ENCODE results near the gene CHP2.
"Not testable (repeated sequence)": the region's sequence is repeated elsewhere in the genome, so short reads cannot be mapped to it uniquely, and the experiment has no call there.

CHP2 gene

DNA sequence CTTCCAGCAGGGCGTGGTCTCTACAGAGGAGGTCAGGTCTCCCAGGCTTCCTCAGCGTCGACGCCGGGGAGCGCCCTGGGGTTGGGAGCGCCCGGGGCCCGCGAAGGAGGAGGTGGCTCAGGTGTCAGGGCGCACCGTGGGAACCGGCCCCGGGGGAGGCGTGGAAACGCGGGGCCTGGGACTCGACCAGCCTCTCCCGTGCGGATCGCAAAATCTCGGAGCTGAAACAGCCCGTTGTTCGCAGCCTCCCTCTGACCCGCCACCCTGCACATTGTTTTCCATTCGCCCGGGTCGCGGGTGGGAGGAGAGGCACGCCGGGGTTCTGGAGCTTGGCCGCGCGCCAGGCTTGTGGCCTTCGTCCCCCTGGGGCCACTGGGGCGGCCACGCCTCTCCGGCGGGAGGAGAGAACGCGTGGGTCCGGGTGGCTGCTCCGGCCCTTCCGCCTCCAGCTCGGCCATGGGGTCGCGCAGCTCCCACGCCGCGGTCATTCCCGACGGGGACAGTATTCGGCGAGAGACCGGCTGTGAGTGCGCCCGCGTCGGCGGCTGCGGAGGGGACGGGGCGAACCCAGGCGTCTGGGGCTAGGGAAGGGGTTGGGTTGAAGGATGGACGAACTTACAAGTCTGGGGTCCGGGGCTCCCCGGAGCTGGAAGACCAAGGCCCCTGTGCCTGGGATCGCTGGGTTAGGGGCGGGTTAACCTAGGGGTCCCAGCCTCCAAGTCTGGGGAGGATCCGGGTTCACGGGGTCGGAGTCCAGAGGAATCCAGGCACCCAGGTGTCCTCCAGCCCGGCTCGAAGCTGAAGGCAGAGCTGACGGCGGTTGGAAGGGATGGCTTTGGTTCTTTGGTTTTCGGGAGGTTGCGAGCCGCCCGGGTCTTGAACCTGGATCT is at the start of gene CHP2:
TSS of gene CHP2 (plus strand) at position 433 of the 890 bp plus-strand sequence. CDS start at position 457, 24 bp downstream.
- in situ Hi-C loops (cut with MboI; ENCODE audit: low sequenced_read_pairs): no loop called here

DNA sequence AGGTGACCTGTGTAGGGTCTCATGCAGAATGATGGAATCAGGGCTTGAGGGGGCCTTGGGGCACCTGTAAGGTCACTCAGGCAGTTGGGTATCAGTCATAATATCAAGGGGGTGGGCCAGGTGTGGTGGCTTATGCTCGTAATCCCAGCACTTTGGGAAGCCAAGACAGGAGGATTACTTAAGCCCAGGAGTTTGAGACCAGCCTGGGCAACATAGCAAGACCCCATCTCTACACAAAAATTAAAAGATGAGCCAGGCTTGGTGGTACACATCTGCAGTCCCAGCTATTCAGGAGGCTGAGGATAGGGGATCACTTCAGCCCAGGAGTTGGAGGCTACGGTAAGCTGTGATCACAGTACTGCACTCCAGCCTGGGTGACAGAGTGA is 49.3 kb upstream of the CHP2 start:
- in situ Hi-C loops (cut with MboI; ENCODE audit: low sequenced_read_pairs): no loop called here

DNA sequence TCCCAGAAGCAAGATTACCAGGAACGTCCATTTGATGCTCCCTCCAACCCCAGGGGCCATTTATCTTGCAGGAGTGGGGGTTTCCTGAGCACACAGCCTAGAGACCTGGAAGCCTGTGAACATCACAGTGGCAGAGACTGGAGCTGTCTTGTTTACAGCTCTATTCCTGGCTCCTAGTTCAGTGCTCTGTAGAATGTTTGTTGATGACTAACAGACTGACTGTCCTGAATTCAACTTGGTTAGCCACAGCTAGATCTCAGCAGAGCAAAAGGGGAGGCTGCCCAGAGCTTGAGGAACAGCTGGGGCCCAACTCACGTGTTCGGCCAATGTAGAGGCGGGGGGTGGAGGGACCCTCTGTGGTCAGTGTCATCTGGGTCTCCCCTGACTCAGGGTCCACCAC is 48.4 kb upstream of the CHP2 start:
- in situ Hi-C loops (cut with MboI; ENCODE audit: low sequenced_read_pairs): no loop called here

DNA sequence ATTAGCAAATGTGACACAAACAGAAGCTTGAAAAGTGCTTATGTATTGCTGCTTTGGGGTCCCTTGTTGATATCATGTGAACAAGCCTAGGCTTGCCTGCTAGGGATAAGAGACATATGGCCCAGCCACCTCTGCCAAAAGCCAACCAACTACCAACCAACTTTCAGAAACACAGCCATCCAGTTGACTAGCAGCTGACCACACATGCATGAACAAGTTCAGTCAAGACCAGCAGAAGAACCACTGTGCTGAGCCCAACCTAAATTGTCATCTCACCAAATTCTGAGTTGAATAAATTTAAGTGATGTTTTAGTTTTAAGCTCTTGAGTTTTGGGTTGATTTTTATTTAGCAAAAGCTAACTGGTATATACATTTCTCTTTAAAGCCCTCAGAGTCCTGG is 45.3 kb upstream of the CHP2 start:
- in situ Hi-C loops (cut with MboI; ENCODE audit: low sequenced_read_pairs): no loop called here

DNA sequence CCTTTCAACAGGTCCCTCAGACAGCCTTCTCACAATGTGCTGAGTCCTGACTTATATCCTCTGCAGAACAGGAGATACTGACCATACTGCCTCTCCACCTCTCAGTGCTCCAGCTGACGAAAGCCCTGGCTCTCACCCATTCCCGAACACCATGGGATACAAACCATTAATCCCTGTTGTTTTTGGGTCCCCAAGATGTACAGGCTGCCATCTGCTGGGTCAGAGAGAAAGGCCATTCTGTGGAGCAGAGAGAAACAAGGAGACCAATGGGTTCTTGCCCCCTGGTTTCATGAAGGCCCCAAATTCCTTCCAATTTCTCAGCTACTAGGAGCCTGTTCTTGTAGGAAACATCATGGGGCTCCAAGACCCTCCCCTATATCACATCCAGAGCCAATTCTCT is 44.8 kb upstream of the CHP2 start:
- in situ Hi-C loops (cut with MboI; ENCODE audit: low sequenced_read_pairs): no loop called here

DNA sequence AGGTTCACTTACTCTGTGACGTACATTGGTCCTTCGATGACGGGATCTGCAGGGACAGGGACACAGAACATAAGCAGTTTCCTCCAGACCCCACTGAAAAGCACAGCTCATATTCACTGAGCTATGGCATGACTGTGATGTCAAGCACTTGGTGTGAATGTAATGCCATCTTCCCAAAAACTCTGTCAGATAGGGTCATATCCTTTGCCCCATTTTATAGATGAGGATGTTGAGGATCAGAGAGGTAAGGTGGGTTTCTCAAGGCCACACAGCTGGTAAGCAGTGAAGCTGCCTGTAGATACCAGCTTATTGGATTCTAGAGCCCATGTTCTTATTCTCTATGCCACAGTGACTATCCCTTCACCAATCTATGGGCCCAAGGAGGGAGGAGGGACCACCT is 44.3 kb upstream of the CHP2 start:
- in situ Hi-C loops (cut with MboI; ENCODE audit: low sequenced_read_pairs): no loop called here

DNA sequence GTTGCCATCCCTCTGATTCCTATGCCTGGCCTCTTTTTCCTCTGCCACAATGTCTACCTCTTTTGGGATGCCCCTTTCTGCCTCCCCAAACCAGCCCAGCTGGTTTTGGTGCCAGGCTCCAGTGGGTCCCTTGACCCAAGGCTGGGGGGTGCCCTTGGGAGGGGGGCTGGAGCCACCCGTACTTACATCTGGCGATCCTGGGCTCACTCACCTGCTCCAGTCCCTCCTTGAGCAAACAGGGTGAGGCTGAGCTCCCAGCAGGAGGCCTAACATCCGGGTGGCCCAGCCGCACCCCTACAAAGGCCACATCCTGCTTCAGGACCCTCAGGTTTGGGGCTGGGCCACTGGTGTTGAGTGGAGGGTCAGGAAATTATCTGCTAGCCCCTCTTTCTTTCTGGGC is 43.0 kb upstream of the CHP2 start:
- in situ Hi-C loops (cut with MboI; ENCODE audit: low sequenced_read_pairs): no loop called here

DNA sequence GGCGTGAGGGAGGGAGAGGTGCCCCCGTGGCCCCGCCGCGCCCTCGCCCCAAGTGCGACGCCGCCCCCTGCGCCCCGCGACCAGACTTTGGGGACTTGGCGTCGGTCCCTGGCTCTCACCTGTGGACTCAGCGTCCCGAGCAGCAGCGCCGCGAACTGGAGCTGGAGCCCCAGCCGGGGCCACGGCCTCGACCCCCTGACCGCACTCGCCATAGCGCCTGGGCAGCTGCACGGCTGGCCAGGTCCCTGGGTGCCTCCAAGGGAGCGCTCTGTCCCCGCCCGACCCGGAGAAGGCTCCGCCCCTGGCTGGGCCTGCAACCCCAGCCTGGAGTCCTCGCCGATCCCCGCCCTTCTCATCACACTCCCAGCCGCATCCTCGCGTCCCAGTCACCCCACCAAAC is 41.9 kb upstream of the CHP2 start, which contains the start of gene ERN2:
TSS of gene ERN2 (minus strand) at position 247 of the 400 bp plus-strand sequence. CDS start at position 212, 35 bp downstream.
- in situ Hi-C loops (cut with MboI; ENCODE audit: low sequenced_read_pairs): no loop called here

DNA sequence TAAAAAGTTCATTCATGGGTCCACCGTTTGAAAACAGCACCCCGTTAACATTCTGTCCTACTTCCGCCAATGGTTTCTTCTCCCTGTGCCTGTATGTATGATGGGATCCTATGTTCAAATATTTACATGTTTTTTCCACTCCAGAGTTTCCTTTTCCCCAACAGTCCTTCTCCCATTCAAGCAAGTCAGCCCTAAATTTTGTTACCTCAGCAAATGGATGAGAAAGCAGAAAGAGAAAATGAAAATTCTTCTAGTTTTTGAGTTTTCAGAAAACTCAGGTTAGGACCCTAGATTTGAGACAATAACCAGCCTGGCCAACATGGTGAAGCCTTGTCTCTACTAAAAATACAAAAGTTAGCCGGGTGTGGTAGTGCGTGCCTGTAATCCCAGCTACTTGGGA is 38.3 kb upstream of the CHP2 start:
- in situ Hi-C loops (cut with MboI; ENCODE audit: low sequenced_read_pairs): no loop called here

DNA sequence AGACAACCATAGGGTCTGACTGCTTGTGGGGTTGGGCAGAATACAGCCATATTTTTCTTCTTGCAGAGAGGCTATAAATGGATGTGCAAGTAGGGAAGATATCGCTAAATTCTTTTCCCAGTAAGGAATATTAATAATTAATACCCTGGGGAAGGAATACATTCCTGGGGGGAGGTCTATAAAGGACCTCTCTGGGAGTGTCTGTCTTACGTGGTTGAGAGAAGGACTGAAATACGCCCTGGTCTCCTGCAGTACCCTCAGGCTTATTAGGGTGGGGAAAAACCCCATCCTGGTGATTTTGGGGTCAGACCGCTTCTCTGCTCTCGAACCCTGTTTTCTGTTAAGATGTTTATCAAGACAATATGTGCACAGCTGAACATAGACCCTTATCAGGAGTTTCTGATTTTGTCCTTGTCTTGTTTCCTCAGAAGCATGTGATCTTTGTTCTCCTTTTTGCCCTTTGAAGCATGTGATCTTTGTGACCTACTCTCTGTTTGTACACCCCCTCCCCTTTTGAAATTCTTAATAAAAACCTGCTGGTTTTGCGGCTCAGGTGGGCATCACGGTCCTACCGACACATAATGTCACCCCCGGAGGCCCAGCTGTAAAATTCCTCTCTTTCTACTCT is 32.1 kb upstream of the CHP2 start:
- in situ Hi-C loops (cut with MboI; ENCODE audit: low sequenced_read_pairs): not testable (repeated sequence)

DNA sequence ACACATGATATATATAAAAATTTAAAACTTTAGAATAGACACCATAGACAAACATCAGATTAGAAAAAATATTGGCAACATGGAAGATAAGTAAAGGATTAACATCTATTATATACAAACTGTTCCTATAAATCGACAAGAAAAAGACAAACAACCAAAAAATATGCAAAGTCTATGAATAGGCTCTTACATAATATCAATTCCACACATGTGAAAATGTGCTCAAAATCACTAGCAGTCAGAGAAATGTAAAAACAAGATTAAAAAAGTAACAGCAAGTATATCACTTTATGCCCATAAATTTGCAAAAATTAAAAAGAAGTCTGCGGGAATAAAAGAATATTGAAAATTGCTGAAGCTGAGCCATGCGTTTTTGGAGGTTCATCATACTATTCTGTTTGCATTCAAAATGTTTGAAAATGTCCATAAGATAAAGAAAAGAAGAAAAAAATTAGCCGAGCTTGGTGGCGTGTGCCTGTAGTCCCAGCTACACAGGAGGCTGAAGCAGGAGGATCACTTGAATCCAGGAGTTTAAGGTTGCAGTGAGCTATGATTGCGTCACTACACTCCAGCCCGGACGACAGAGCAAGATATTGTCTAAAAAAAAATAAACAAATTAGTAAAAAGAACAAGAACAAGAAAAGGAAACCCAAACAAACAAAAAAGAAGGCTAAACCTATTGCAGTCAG is 30.6 kb upstream of the CHP2 start:
- in situ Hi-C loops (cut with MboI; ENCODE audit: low sequenced_read_pairs): no loop called here

DNA sequence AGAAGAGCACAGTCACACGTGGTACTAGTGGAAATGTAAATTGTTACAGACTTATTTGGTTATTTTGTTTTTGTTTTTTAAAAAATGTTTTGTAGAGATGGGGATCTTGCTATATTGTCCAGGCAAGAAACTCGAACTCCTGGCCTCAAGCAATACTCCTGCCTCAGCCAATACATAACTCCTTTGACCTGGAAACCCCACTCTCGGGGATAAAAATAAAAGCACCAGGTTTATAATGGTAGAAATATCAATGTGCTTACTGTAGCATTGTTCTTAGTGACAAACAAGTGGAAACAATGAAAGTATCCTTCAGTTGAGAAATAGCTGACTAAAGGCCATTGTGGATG is 30.1 kb upstream of the CHP2 start:
- in situ Hi-C loops (cut with MboI; ENCODE audit: low sequenced_read_pairs): loop anchor here (25.0 kb wide), 1 partner anchor 538 kb away; the partner anchor contains the start of gene CACNG3

DNA sequence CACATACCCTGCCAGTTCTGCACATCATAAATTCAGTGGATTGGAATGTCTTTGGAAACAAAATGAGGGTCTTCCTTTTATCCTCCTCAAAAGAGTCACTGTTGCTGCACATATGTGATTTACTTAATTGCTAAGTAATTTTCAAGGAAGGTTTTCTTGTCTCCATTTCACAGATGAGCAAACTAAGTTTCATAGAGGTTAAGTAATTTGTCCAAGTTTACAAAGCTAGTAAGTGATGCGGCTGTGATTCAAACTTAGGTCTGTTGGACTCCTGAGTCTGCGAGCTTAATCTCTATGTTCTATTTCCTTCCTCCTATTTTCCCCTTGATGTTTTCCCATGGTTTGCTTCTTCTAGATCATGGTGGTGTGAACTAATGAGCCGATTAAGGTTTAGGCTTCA is 28.1 kb upstream of the CHP2 start:
- in situ Hi-C loops (cut with MboI; ENCODE audit: low sequenced_read_pairs): loop anchor here (25.0 kb wide), 1 partner anchor 536 kb away; the partner anchor contains the start of gene CACNG3

DNA sequence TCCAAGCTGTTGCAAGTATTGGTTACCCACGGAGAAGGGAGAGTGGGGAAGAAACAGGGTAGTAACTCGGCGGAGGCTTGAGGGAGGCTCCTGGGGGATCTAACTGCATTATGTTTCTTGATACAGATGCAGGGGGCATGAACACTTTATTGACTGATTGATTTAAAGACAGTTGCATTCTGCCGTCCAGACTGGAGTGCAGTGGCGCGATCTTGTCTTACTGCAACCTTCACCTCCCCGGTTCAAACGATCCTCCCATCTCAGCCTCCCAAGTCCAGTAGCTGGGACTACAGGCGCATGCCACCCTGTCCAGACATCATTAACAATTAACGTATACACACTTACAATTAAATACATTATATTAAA is 26.7 kb upstream of the CHP2 start:
- in situ Hi-C loops (cut with MboI; ENCODE audit: low sequenced_read_pairs): loop anchor here (25.0 kb wide), 1 partner anchor 534 kb away; the partner anchor contains the start of gene CACNG3

DNA sequence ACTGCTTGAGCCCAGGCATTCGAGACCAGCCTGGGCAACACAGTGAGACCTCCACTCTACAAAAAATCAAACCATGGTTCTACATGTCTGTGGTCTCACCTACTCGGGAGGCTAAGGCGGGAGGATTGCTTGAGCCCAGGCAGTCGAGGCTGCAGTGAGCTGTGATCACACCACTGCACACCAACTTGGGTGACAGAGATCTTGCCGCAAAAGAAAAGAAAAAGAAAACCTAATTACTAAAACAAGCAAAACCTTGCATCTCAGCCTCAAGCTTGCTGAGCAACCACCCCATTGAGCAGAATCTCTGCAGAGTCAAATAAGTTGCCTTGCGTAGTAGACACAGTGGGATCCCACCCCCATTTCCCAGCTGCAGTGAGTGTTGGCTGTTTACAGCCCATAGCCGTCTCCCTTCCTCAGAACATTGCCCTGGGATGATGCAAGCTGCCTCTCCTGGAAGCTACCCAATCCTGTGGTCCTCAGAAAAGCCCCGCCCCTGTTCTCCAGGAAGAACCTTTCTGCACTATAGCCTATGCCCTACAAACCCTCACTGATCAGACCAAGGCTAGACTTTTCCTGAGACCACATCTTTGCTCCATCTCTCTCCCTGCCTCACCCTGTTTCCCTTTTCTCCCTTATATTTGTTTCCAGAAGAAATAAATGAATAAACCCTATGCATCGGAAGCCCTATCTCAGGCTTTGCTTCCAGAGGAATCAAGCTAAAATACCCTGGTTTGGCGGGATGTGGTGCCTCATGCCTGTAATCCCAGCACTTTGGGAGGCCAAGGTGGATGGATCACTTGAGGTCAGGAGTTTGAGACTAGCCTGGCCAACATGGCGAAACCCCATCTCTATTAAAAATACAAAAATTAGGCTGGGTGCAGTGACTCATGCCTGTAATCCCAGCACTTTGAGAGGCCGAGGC is 25.1 kb upstream of the CHP2 start:
- in situ Hi-C loops (cut with MboI; ENCODE audit: low sequenced_read_pairs): loop anchor here (10.0 to 25.0 kb wide), 2 partner anchors 533 to 775 kb away; partner anchors contain the start of gene CACNG3

DNA sequence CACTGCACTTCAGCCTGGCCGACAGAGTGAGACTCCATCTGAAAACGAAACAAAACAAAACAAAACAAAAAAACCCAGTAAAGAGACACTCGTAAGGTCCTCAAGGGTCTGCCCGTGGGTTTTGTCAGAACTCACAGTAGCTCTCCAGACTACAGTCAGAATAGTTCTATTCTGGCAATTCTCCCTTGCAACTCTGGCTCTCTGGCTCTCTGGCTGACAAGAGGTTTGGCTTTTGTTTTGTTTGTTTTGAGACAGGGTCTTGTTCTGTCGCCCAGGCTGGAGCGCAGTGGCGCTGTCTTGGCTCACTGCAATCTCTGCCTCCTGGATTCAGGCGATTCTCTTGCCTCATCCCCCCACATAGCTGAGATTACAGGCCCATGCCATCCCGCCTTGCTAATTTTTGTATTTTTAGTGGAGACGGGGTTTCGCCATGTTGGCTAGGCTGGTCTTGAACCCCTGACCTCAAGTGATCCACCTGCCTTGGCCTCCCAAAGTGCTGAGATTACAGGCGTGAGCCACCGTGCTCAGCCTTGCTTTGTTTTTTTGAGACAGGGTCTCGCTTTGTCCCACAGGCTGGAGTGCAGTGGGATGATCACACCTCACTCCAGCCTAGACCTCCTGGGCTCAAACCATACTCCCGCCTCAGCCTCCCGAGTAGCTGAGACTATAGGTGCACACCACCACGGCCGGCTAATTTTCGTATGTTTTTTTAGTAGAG is 20.5 kb upstream of the CHP2 start:
- in situ Hi-C loops (cut with MboI; ENCODE audit: low sequenced_read_pairs): loop anchor here (10.0 to 25.0 kb wide), 2 partner anchors 528 to 770 kb away; partner anchors contain the start of gene CACNG3

DNA sequence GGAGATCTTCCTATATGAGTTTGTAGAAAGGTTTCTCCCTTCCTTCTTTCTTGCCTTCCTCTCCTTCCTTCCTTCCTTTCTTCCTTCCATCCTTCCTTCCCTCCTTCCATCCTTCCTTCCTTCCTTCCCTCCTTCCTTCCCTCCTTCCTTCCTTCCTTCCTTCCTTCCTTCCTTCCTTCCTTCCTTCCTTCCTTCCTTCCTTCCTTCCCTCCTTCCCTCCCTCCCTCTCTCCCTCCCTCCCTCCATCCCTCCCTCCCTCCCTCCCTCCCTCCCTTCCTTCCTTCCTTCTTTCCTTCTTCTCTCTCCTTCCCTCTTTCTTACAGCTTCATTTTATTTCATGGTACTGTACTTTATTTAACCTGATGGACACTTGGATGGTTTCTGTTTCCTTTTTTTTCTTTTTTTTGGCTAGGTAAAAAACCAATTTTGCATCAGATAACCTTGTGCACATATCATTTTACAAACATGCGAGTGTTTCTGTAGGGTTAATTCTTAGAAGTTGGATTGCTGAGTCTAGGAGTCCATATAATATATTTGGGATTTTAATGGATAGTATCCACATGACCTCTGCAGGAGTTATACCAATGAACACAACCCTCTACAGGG is 17.3 kb upstream of the CHP2 start:
- in situ Hi-C loops (cut with MboI; ENCODE audit: low sequenced_read_pairs): loop anchor here (10.0 to 25.0 kb wide), 2 partner anchors 525 to 767 kb away; partner anchors contain the start of gene CACNG3

DNA sequence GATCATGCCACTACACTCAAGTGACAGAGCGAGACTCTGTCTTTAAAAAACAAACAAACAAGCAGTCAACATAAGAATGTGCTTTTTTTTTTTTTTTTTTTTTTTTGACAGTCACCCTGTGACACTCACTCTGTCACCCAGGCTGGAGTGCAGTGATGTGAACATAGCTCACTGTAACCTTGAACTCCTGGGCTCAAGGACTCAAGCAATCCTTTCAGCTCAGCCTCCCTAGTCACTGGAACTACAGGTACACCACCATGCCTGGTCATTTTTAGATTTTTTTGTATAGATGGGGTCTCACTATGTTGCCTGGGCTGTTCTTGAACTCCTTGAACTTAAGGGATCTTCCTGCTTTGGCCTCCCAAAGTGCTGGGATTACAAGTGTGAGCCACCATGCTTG is 15.3 kb upstream of the CHP2 start:
- in situ Hi-C loops (cut with MboI; ENCODE audit: low sequenced_read_pairs): loop anchor here (10.0 to 25.0 kb wide), 2 partner anchors 523 to 765 kb away; partner anchors contain the start of gene CACNG3

All from HL-60/S4 (cell line).